Measurements from ENCODE around the gene CDKN2AIPNL. TPM values are rescaled to one million over a fixed set of nuclear protein-coding genes. Genes with fewer than 3 reads are reported as not detected.

Gene CDKN2AIPNL
- polyA plus RNA-seq, 4 donors = 30.8 to 32.7 (median 32.0) TPM

Other genes starting within 250 kb of the CDKN2AIPNL start
- gene SKP1, start 234.9 kb downstream of the CDKN2AIPNL start, polyA plus RNA-seq (ENCODE audit: insufficient read length in 4 of 4) = 100 to 1,000 TPM; 660 to 997 (median 756) TPM
- gene PPP2CA, start 185.8 kb downstream of the CDKN2AIPNL start, polyA plus RNA-seq (ENCODE audit: insufficient read length in 4 of 4) = 100 to 1,000 TPM; 196 to 224 (median 204) TPM
- gene CDKL3, start 44.7 kb downstream of the CDKN2AIPNL start, polyA plus RNA-seq (ENCODE audit: insufficient read length in 4 of 4) = 1 to 10 TPM; 5.5 to 8.5 (median 6.7) TPM
- 100 to 1,000 TPM; 111 to 150 (median 129) TPM for gene UBE2B, start 40.3 kb downstream of the CDKN2AIPNL start, polyA plus RNA-seq (ENCODE audit: insufficient read length in 4 of 4)
- 10 to 100 TPM; 10.4 to 14.2 (median 11.7) TPM for gene JADE2, start 113.8 kb upstream of the CDKN2AIPNL start, polyA plus RNA-seq (ENCODE audit: insufficient read length in 4 of 4)
- 10 to 100 TPM; 33.5 to 46.3 (median 40.2) TPM for gene SAR1B, start 220.9 kb upstream of the CDKN2AIPNL start, polyA plus RNA-seq (ENCODE audit: insufficient read length in 4 of 4)
- 10 to 100 TPM; 18.9 to 24.1 (median 21.6) TPM for gene SEC24A, start 236.9 kb upstream of the CDKN2AIPNL start, polyA plus RNA-seq (ENCODE audit: insufficient read length in 4 of 4)

All from left renal cortex interstitium (tissue), 4 donors.